Measurements from ENCODE around the gene CCDC175.

DNA sequence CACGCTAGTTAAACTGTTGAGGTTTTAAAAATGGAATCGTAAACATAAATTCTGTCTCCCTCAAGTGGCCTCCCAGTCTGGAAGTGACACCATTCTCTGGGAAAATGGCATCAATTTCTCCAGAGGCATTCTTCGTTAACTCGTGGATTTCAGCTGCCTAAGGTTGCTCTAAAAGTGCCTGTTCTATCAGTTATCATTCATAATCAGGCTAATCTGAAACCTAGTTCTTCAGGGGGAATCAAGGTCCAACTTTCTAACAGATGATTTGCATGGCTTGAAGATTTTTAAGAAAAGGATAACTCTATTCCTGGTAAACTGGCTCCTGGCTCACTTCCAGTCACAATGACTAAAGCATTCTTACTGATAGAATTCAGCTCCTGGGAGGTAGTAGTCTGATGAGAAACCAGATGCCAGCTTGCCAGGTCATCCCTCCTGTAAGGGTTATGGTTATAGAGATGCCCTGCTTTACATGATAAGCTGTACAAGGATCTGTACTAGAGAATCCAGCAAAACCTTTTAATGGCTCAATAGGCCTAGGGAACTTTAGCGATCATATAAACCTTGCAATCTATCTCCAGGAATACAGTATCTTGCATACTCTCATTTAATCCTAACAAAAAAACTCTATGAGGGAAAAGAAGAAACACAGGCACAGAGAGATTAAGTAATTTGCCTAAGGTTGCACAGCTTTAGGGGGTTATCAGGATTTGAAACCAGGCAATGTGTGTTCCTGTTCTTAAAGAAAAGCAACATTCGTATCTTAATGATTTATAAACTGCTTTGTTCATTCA is 93.9 kb downstream of the CCDC175 start:
- TF ChIP-seq EP300 (IDR thresholded peaks at IDR 0.05; ENCODE audit: low read depth) (no peak), POLR2AphosphoS5 (IDR thresholded peaks at IDR 0.05) (no peak)
- TF ChIP-seq, protein P1, sequence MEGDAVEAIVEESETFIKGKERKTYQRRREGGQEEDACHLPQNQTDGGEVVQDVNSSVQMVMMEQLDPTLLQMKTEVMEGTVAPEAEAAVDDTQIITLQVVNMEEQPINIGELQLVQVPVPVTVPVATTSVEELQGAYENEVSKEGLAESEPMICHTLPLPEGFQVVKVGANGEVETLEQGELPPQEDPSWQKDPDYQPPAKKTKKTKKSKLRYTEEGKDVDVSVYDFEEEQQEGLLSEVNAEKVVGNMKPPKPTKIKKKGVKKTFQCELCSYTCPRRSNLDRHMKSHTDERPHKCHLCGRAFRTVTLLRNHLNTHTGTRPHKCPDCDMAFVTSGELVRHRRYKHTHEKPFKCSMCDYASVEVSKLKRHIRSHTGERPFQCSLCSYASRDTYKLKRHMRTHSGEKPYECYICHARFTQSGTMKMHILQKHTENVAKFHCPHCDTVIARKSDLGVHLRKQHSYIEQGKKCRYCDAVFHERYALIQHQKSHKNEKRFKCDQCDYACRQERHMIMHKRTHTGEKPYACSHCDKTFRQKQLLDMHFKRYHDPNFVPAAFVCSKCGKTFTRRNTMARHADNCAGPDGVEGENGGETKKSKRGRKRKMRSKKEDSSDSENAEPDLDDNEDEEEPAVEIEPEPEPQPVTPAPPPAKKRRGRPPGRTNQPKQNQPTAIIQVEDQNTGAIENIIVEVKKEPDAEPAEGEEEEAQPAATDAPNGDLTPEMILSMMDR (IDR thresholded peaks at IDR 0.05), result no peak
